Measurements from ENCODE around the gene HTT. TPM values are rescaled to one million over a fixed set of nuclear protein-coding genes. Genes with fewer than 3 reads are reported as not detected.
"Not testable (repeated sequence)": the region's sequence is repeated elsewhere in the genome, so short reads cannot be mapped to it uniquely, and the experiment has no call there.

HTT gene
- total and polyA plus RNA-seq, 2 of the 8 experiments (the other 6 are each of a cell fraction or from before 2014, with no cell fraction given) = 24.0 to 71.0 TPM

DNA sequence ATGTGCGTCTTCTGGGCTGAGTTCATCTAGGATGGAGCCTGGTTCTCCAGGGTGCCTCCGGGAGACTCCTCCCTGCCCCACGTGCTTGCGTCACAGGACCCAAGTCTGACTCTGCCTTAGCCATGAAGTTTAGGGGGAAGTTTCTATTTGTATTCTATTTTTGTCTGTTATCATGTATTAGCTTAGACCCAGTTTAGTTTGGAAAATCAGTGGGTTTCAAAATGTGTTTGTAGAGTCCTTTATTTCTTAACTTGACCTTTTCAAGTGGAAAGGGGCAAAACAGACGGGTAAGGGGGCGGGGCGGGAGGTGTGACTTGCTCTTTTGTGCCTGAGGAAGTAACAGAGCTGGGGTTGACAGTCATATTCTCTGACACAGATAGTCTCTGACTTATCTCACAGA is 86.0 kb downstream of the HTT start (continued):
- no peak for TF ChIP-seq POU5F1 (IDR thresholded peaks at IDR 0.05; ENCODE audit: low read depth, low read length)
- no peak for TF ChIP-seq JUND (IDR thresholded peaks at IDR 0.05; ENCODE audit: low read length)

DNA sequence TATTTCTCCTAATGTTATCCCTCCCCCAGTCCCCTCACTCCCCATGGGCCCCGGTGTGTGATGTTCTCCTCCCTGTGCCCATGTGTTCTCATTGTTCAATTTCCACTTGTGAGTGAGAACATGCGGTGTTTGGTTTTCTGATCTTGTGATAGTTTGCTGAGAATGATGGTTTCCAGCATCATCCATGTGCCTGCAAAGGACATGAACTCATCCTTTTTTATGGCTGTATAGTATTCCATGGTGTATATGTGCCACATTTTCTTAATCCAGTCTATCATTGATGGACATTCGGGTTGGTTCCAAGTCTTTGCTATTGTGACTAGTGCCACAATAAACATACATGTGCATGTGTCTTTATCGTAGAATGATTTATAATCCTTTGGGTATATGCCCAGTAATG is 86.6 kb downstream of the HTT start:
- H3K4ac ChIP-seq (replicated peaks; ENCODE audit: insufficient read length, low read depth, low read length); H2AFZ ChIP-seq (ENCODE audit: low read length); POLR2A ChIA-PET (ENCODE audit: partially characterized antibody); H3K9me3 ChIP-seq (ENCODE audit: insufficient read depth in 2 of 2, low read depth in 1 of 2, low read length in 1 of 2); FAIRE-seq; H3K23ac ChIP-seq (ENCODE audit: insufficient read length); H2BK15ac ChIP-seq (ENCODE audit: low read length); H3K4me2 ChIP-seq (ENCODE audit: insufficient read depth in 1 of 2, low read depth in 2 of 2, low read length in 2 of 2); H2AK5ac ChIP-seq (ENCODE audit: low read depth, low read length); H3K4me3 ChIP-seq (ENCODE audit: extremely low read depth in 1 of 4, insufficient read depth in 2 of 4, low read depth in 3 of 4, low read length in 4 of 4); H3K23me2 ChIP-seq (ENCODE audit: low read depth, low read length); CTCF ChIA-PET (ENCODE audit: partially characterized antibody); H3K56ac ChIP-seq (replicated peaks; ENCODE audit: insufficient read length, low read depth, low read length); H3K27ac ChIP-seq (ENCODE audit: low read depth, low read length); DNase-seq (ENCODE audit: low read depth in 1 of 2, low spot score in 2 of 2); H3K79me1 ChIP-seq (ENCODE audit: low read depth, low read length); H3K27me3 ChIP-seq (replicated peaks in 1 of 4; ENCODE audit: control insufficient read depth in 3 of 4, extremely low read depth in 1 of 4, insufficient read depth in 3 of 4, low read length in 3 of 4); H3K4me1 ChIP-seq (replicated peaks in 1 of 4; ENCODE audit: control insufficient read depth in 3 of 4, insufficient read depth in 4 of 4, low read length in 3 of 4); H2BK12ac ChIP-seq (ENCODE audit: low read depth, low read length); H4K8ac ChIP-seq (ENCODE audit: extremely low read depth, insufficient read depth, low read length); H4K91ac ChIP-seq (replicated peaks; ENCODE audit: insufficient read length, low read length); H3K79me2 ChIP-seq (ENCODE audit: control insufficient read depth in 1 of 2, insufficient read depth in 2 of 2, low read length in 2 of 2); H2BK5ac ChIP-seq (ENCODE audit: low read depth, low read length); H2BK120ac ChIP-seq (replicated peaks; ENCODE audit: low read depth, low read length); H2BK20ac ChIP-seq (ENCODE audit: low read length); H3K14ac ChIP-seq (ENCODE audit: insufficient read length); H4K20me1 ChIP-seq (replicated peaks in 1 of 2; ENCODE audit: control insufficient read depth in 1 of 2, insufficient read depth in 2 of 2, low read length in 2 of 2); H4K5ac ChIP-seq (ENCODE audit: insufficient read length, low read depth, low read length); H3K18ac ChIP-seq (ENCODE audit: extremely low read depth, low read length); H3K9ac ChIP-seq (replicated peaks in 1 of 4; ENCODE audit: extremely low read depth in 1 of 4, low read depth in 3 of 4, low read length in 3 of 4): not testable (repeated sequence)
- 88% methylated on average over 4 of the region's 4 CpGs; no CpG with 5 or more reads in 1 of the 2 experiments for WGBS, 2 experiments (ENCODE audit: extremely low coverage in 1 of 2, insufficient coverage in 1 of 2, insufficient read length in 1 of 2, insufficient replicate concordance in 2 of 2, low coverage in 1 of 2, low lambda C conversion rate in 2 of 2, missing lambda C conversion rate in 1 of 2)
- H3K36me3 ChIP-seq (ENCODE audit: control insufficient read depth in 2 of 4, insufficient read depth in 4 of 4, low read length in 3 of 4) = peaks cover 12 to 40% (median 26%) of the 10 kb centered on the region in 4 experiments
